Inflammatory macrophage (primary cell): ENCODE data around the gene OR10H3.
"Not testable (repeated sequence)": the region's sequence is repeated elsewhere in the genome, so short reads cannot be mapped to it uniquely, and the experiment has no call there.

Experiments
- DNase-seq, 2 donors: peaks; one replicate each; pipeline ENCODE4 v3.0.0-alpha.2; 2020 to 2022
- total RNA-seq, 18 experiments: gene quantifications; one replicate each; lab custom pipeline; 2026; ENCODE audit warnings: mixed read lengths in 6 of 18, inconsistent platforms in 2 of 18; lab: John Stamatoyannopoulos, UW

The OR10H3 gene, protein sequence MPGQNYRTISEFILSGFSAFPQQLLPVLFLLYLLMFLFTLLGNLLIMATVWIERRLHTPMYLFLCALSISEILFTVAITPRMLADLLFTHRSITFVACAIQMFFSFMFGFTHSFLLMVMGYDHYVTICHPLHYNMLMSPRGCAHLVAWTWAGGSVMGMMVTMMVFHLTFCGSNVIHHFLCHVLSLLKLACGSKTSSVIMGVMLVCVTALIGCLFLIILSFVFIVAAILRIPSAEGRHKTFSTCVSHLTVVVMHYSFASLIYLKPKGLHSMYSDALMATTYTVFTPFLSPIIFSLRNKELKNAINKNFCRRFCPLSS
- total RNA-seq: 0 to 0.07 (median 0) reads per million in 18 experiments

GRCh38 chr19:15737722-15738121 is at the start of gene OR10H3:
Gene OR10H3, plus strand, starts transcription at chr19:15737985. Its CDS starts 3,408 bp downstream, at chr19:15741393.
- no peak for DNase-seq

GRCh38 chr19:15696654-15697194 is 41.1 kb upstream of the OR10H3 start:
- DNase-seq: no peak

- DNase-seq: no peak
Measured at GRCh38 chr19:15701757-15702533, 35.8 kb upstream of the OR10H3 start.

- DNase-seq: peak; percentile 76 to 79
Measured at GRCh38 chr19:15702534-15702930, 35.3 kb upstream of the OR10H3 start.

GRCh38 chr19:15714638-15715037 is 23.1 kb upstream of the OR10H3 start:
- no peak for DNase-seq

GRCh38 chr19:15715642-15716041 is 22.1 kb upstream of the OR10H3 start:
- no peak for DNase-seq

DNA sequence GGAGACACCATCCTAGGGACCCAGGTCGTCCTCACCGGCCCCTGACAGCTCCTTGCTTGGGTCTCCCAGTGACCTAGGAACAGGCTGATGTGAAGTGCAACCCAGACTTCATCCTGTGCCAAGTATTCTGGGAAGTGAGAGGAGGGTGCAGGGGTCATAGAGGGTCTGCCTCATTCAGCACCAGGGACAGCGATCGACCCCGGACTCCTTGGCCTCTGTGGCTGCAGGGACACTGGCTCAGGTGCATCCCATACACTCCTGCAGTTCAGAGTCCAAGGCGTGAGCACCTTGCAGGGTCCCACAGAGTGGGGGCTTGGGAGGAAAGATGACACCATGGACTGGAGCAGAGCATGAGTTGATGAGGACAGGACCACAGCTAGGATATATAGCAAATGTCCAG is 20.0 kb upstream of the OR10H3 start:
- no peak for DNase-seq

- DNase-seq: no peak
Measured at GRCh38 chr19:15721268-15721667, 16.5 kb upstream of the OR10H3 start.

- DNase-seq: no peak
Measured at GRCh38 chr19:15722956-15723355, 14.8 kb upstream of the OR10H3 start.

DNA sequence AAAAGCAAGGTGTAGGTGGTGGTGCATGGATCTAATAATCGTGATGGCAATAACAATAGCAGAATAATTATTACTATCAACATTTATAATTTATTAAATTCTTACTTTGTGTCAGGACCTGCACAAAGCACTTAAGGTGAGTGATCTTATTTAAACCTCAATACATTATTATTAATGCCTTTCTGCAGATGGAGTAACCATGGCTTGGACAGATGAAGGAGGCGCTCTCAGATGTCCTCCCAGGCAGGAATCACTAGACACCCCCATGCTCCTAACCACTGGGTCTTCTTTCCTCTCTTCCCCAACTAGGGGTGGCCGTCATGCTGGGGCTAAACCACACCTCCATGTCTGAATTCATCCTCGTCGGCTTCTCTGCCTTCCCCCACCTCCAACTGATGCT is 10.1 kb upstream of the OR10H3 start, which contains the start of gene OR10H2:
Gene OR10H2, plus strand, starts transcription at position 301 of the 400 bp plus-strand sequence. Its CDS starts 20 bp downstream, at position 321.
- DNase-seq: no peak

GRCh38 chr19:15730538-15730937 is 7.2 kb upstream of the OR10H3 start:
- DNase-seq: no peak

DNA sequence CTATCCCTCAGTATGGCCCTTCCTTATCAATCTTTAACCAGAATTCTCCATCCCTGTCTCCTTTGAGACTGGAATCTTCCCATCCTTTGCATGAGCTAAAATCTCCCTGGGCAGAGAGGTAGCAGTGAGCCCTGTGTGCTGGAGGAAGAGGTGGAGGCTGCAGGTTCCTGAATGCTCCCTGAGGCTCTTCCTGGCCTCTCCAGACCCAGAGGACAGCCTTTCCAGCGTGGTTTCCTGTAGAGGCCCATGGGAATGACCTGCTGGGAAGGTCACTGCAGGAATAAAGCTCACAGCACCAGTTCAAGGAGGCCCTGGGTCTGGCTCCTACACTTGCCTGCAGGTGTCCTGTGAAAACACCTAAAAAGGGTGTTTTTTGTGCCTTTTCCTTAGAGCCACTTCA is 5.4 kb upstream of the OR10H3 start:
- DNase-seq: no peak

- no peak for DNase-seq
Measured at GRCh38 chr19:15733895-15734294, 3.9 kb upstream of the OR10H3 start.

DNA sequence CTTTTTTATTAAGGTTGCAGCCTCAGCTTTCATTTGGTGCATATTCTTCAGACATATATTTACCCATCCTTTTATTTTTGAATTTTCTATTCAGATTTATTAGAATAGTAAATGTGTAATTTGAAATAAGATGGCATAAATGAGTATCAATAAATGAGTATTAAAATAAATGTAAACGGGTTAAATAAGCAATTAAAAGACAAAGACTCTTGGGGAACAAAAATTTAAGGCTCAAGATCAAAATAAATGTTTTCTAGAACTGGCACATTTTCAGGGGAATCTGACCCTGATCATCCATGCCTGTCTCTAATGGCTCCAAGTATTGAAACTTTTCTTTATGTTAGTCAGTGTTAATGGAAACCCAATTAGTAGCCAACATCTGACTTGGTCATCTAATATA is 3.0 kb downstream of the OR10H3 start:
- no peak for DNase-seq

- DNase-seq: no peak
Measured at GRCh38 chr19:15748239-15748638, 10.5 kb downstream of the OR10H3 start.

- DNase-seq: no peak
Measured at GRCh38 chr19:15758379-15758778, 20.6 kb downstream of the OR10H3 start.

- peak in 1 of 2 donors; percentile 3 for DNase-seq
Measured at GRCh38 chr19:15759962-15760565, 22.3 kb downstream of the OR10H3 start.

DNA sequence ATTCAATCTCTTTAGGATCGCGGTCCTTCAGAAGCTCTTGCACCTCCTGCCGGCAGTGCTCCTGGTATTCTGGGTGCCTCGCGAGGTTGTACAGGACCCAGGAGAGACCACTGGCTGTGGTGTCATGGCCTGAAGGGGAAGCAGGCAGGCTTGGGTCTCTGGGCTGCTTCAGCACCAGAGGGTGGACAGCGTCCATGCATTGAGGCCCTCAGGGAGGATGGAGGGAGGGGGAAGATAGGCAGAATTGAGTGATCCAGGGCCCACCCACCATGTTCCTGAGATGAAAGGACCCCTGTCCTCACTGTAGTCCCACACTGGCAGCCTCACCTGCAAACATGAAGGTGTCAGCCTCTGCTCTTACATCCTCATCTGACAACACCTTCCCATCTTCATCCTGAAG is 31.8 kb downstream of the OR10H3 start:
- no peak for DNase-seq

- DNase-seq: not testable (repeated sequence)
Measured at GRCh38 chr19:15774159-15774558, 36.4 kb downstream of the OR10H3 start.

GRCh38 chr19:15775249-15775648 is 37.5 kb downstream of the OR10H3 start:
- no peak for DNase-seq

DNA sequence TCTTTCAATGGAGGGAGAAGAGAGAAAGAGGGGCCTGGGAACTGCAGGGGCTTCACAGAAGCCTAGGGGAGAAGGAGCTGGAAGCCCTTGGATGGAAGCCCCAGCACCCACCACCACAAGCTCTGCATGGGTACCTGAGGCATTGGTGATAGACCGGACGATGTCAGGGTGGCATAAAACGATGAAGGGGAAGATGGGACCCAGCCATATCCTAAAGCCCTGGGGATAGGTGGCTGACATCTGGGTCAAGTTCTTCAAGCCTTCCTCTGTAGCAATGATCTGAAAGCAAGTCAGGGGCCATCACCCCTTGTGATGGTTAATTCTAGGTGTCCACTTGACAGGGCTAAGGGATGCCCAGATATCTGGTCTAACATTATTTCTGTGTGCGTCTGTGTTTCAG is 38.5 kb downstream of the OR10H3 start:
- no peak for DNase-seq

- DNase-seq: peak; percentile 3 to 56
Measured at GRCh38 chr19:15776991-15777970, 39.5 kb downstream of the OR10H3 start.
